Globus pallidus (tissue), 1 donor: Measurements from ENCODE around the gene IGSF3.
"Not testable (repeated sequence)": the region's sequence is repeated elsewhere in the genome, so short reads cannot be mapped to it uniquely, and the experiment has no call there.

Source experiments
- DNase-seq: peaks from one replicate; pipeline ENCODE4 v3.0.0-alpha.2; 2015; ENCODE audit warnings: low spot score

Gene IGSF3

GRCh38 chr1:116630057-116630456 lies 37.5 kb downstream of the IGSF3 start:
- not testable (repeated sequence) for DNase-seq

- DNase-seq = not testable (repeated sequence)
Measured at GRCh38 chr1:116629441-116629840, 38.1 kb downstream of the IGSF3 start.

- DNase-seq = no peak
Measured at GRCh38 chr1:116628448-116628847, 39.1 kb downstream of the IGSF3 start.

GRCh38 chr1:116627357-116627756 lies 40.2 kb downstream of the IGSF3 start:
- DNase-seq = not testable (repeated sequence)

- not testable (repeated sequence) for DNase-seq
Measured at GRCh38 chr1:116626915-116627314, 40.6 kb downstream of the IGSF3 start.

- not testable (repeated sequence) for DNase-seq
Measured at GRCh38 chr1:116625155-116625554, 42.4 kb downstream of the IGSF3 start.

GRCh38 chr1:116624040-116624439 lies 43.5 kb downstream of the IGSF3 start:
- DNase-seq = no peak

- DNase-seq = not testable (repeated sequence)
Measured at GRCh38 chr1:116622496-116622895, 45.0 kb downstream of the IGSF3 start.

- not testable (repeated sequence) for DNase-seq
Measured at GRCh38 chr1:116621756-116622155, 45.8 kb downstream of the IGSF3 start.

- not testable (repeated sequence) for DNase-seq
Measured at GRCh38 chr1:116620392-116620791, 47.1 kb downstream of the IGSF3 start.

- DNase-seq = not testable (repeated sequence)
Measured at GRCh38 chr1:116619106-116619505, 48.4 kb downstream of the IGSF3 start.

- DNase-seq = not testable (repeated sequence)
Measured at GRCh38 chr1:116617808-116618207, 49.7 kb downstream of the IGSF3 start.

GRCh38 chr1:116613825-116614224 lies 53.7 kb downstream of the IGSF3 start:
- DNase-seq = not testable (repeated sequence)

GRCh38 chr1:116609801-116610371 lies 57.6 kb downstream of the IGSF3 start:
- DNase-seq = not testable (repeated sequence)

- not testable (repeated sequence) for DNase-seq
Measured at GRCh38 chr1:116608841-116609240, 58.7 kb downstream of the IGSF3 start.

- DNase-seq = not testable (repeated sequence)
Measured at GRCh38 chr1:116608151-116608550, 59.4 kb downstream of the IGSF3 start.

- DNase-seq = not testable (repeated sequence)
Measured at GRCh38 chr1:116607463-116607862, 60.1 kb downstream of the IGSF3 start.

- DNase-seq = not testable (repeated sequence)
Measured at GRCh38 chr1:116606067-116606466, 61.5 kb downstream of the IGSF3 start.

GRCh38 chr1:116605315-116605714 lies 62.2 kb downstream of the IGSF3 start:
- no peak for DNase-seq

- not testable (repeated sequence) for DNase-seq
Measured at GRCh38 chr1:116604408-116604807, 63.1 kb downstream of the IGSF3 start.

- DNase-seq = not testable (repeated sequence)
Measured at GRCh38 chr1:116603646-116604045, 63.9 kb downstream of the IGSF3 start.

GRCh38 chr1:116599369-116599768 lies 68.2 kb downstream of the IGSF3 start:
- not testable (repeated sequence) for DNase-seq

- not testable (repeated sequence) for DNase-seq
Measured at GRCh38 chr1:116598420-116599036, 69.0 kb downstream of the IGSF3 start.

GRCh38 chr1:116597388-116597787 lies 70.1 kb downstream of the IGSF3 start:
- not testable (repeated sequence) for DNase-seq
